Activated T-cell treated with anti-CD3 and anti-CD28 coated beads for 4 hours (primary cell): Measurements from ENCODE around the gene LGALS7.
"Not testable (repeated sequence)": the region's sequence is repeated elsewhere in the genome, so short reads cannot be mapped to it uniquely, and the experiment has no call there.

Experiments used
- DNase-seq: peaks from one replicate; pipeline ENCODE4 v3.0.0-alpha.2; 2020

LGALS7 gene

GRCh38 chr19:38773469-38774177 lies at the start of gene LGALS7:
Gene LGALS7, minus strand, starts transcription at chr19:38773517. Its CDS starts 25 bp downstream, at chr19:38773492.
- DNase-seq = no peak

- DNase-seq = not testable (repeated sequence)
These were observed 48.0 kb upstream of the LGALS7 start for GRCh38 chr19:38821230-38821825.

- DNase-seq = no peak
These were observed 46.1 kb upstream of the LGALS7 start for GRCh38 chr19:38819231-38819920.

DNA sequence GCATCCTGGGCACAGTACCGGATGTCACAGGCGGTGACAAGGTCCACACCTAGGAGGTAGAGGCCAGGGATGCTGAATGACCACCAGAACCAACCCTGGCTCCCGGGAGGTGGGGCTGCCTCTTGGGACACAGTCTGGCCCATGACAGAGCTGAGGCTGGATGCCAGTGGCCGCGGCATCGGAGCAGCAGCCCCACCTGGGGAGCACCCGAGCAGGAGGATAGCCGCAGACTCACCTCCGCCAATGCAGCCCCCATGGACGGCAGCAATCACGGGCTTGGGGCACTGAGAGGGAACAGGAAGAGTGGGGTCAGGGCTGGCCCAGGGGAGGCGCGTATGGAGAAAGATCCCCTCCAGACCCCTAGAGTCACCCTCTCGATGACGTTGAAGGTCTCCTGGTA lies 43.8 kb upstream of the LGALS7 start:
- no peak for DNase-seq

- DNase-seq = no peak
These were observed 42.9 kb upstream of the LGALS7 start for GRCh38 chr19:38816131-38816750.

DNA sequence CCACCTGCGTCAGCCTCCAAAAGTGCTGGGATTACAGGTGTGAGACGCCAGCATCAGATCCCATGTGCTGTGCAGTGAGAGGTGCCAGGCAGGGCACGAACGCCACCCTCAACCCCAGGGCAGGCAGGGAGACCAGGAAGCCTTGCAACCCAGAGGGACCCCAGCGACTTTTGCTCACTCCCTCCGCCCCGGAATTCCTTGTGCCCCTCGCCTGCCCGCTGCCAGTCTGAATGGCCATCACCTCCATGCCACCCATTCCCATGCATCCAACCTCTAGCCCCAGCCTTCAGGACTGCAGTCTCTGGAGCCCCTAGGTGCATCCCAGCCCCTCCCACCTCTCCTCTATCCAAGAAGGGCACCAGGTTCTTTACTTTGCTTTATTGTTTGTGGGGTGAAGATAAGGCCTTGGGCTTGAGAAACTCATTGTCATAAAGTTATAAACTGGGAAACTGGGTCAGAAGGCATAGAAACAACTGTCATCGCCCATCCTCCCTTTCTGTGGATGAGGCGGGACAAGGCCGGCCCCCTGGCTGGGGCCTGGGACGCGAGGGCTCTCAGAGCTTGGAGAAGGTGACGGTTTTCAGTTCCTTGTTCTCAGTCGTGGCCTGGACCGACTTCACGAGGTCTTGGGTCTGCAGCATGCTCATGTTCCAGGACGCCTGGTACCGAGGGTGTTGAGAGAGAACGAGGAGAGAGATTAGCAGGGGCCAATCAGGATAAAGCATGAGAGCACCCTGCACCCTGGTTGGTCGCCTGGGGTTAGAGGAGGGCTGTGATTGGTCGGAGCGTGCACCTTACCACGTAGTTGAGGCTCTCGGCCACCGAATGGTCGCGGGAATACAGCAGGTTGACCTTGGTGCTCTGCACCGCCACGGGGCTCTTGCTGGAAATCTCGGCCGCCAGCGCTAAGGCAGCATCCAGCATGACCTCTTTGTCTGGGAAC lies 42.0 kb upstream of the LGALS7 start:
- DNase-seq = no peak

GRCh38 chr19:38813932-38814331 lies 40.6 kb upstream of the LGALS7 start:
- DNase-seq = not testable (repeated sequence)

- no peak for DNase-seq
These were observed 40.0 kb upstream of the LGALS7 start for GRCh38 chr19:38813323-38813722.

GRCh38 chr19:38812841-38813320 lies 39.6 kb upstream of the LGALS7 start, which contains the start of gene LGALS4:
Gene LGALS4, minus strand, starts transcription at chr19:38812945. Its CDS starts 59 bp downstream, at chr19:38812886.
- DNase-seq = no peak

- DNase-seq = no peak
These were observed 38.9 kb upstream of the LGALS7 start for GRCh38 chr19:38812009-38812840.

GRCh38 chr19:38809592-38810252 lies 36.4 kb upstream of the LGALS7 start:
- DNase-seq = no peak

GRCh38 chr19:38808741-38809140 lies 35.4 kb upstream of the LGALS7 start:
- DNase-seq = no peak

DNA sequence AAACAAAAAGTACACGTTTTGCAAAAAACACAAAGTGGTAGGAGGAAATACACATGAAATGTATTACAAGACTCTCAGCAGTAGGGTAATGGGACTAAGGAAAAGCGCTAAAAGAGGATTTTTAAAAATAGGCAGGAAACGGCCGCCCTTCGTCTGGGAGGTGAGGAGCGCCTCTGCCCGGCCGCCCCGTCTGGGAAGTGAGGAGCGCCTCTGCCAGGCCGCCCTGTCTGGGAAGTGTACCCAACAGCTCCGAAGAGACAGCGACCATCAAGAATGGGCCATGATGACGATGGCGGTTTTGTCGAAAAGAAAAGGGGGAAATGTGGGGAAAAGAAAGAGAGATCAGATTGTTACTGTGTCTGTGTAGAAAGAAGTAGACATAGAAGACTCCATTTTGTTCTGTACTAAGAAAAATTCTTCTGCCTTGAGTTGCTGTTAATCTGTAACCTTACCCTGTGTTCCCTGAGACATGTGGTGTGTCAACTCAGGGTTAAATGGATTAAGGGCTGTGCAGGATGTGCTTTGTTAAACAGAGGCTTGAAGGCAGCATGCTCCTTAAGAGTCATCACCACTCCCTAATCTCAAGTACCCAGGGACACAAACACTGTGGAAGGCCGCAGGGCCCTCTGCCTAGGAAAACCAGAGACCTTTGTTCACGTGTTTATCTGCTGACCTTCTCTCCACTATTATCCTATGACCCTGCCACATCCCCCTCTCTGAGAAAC lies 34.2 kb upstream of the LGALS7 start:
- DNase-seq = not testable (repeated sequence)

GRCh38 chr19:38806371-38806770 lies 33.1 kb upstream of the LGALS7 start:
- DNase-seq = no peak

DNA sequence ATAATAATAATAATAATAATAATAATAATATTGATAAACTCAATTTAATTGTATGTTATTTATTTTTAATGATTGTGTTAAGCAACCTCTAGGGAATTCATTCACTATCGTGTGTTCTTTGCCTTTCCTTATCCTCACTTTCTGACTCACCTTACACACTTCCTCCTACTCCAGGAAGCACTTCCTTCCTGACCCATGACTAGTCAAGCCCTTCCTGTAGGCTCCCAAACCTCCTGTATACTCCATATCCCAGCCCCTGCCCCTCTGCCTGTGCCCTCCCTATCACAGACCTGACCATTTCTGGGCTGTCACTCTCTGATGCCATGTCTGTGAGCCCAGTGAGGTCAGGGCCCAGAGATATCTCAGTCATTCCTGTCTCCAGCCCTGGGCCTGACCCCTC lies 31.9 kb upstream of the LGALS7 start:
- no peak for DNase-seq

DNA sequence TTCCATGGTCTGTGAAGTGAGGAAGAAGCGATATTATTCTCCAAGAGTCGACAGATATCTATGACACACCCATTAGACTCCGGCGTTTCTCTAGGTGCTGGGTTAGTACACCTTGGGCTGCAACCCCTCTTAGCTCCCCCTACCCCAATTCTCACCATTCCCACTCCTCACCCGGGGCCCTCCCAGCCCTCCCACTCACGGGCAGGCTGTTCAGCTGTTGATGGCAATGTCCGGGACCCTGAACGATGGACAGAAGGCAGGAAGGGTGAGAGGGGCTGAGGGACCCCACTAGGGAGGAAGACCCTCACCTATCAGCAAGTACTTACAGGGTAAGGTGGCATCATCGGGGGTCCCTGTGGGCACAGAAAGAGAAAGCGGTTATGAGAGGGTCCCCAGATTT lies 30.2 kb upstream of the LGALS7 start:
- no peak for DNase-seq

GRCh38 chr19:38801359-38802095 lies 28.2 kb upstream of the LGALS7 start:
- DNase-seq = no peak

DNA sequence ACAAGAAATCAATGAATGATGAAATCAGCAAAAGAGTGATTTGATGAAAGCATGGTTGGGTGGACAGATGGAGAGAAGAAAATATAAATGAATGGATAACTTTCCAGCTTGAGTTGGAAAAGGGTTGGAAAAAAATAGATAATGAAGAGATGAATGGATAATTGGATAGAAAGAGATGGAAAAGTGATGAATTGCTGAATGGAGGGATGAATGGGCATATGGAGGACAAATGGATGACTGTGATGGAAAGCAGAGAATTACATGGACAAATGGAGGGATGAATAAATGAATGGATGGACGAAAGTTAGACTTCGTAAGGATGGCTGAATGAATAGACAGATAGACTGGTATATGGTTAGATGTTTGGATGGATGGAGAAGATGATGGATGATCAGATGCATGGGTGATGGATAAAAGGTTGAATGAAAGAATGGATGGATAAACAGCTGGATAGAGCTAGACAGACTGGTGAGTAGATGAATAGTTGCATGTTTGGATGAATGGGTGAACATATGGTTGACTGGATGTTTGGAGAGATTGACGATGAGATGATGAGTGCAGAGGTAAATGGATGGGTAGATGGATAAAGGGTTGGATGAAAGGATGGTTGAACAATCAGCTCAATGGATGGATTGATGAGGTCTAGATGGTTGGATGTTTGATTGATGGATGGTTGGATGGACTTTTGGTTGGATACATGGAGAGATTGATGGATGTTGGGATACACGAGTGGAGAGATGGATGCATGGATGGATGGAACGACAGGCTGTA lies 27.4 kb upstream of the LGALS7 start:
- DNase-seq = no peak
